ENCODE results near the gene PRSS58. TPM values are rescaled to one million over a fixed set of nuclear protein-coding genes. Genes with fewer than 3 reads are reported as not detected.

The PRSS58 gene
- total RNA-seq, 1 donor from 2014 or later: not detected

GRCh38 chr7:142280263-142280662, 22.4 kb upstream of the PRSS58 start:
- no peak overlapping the region for H3K4me2 ChIP-seq (ENCODE audit: low read length)
- no peaks in the 10 kb centered on the region for H3K36me3 ChIP-seq (ENCODE audit: insufficient read depth, low read length)
- no peak for TF ChIP-seq EZH2 (IDR thresholded peaks at IDR 0.05; ENCODE audit: insufficient read depth, low read length)
- no peak for TF ChIP-seq CTCF (IDR thresholded peaks at IDR 0.05; ENCODE audit: insufficient read depth, low read depth, low read length)
- Mint-ChIP-seq H3K27ac (ENCODE audit: unreplicated experiment) (no peak overlapping the region), H3K36me3 (ENCODE audit: low read depth, unreplicated experiment) (no peaks in the 10 kb centered on the region), H3K27me3 (ENCODE audit: low read depth, unreplicated experiment) (peaks cover 3% of the 10 kb centered on the region), H3K4me1 (ENCODE audit: low read depth, unreplicated experiment) (no peaks in the 10 kb centered on the region), H3K9me3 (ENCODE audit: unreplicated experiment) (peaks cover 12% of the 10 kb centered on the region), H3K4me3 (ENCODE audit: unreplicated experiment) (no peak overlapping the region)
- H2AFZ ChIP-seq (ENCODE audit: low read depth, low read length): no peak overlapping the region
- no peak overlapping the region for H3K9ac ChIP-seq (ENCODE audit: low read length)
- no peaks in the 10 kb centered on the region for H3K79me2 ChIP-seq (ENCODE audit: insufficient read depth, low read length)
- no peaks in the 10 kb centered on the region for H3K27me3 ChIP-seq (ENCODE audit: insufficient read depth, low read length)
- no peak for FAIRE-seq
- no peaks in the 10 kb centered on the region for H3K9me3 ChIP-seq (ENCODE audit: insufficient read depth, low read depth, low read length)
- H3K4me3 ChIP-seq (ENCODE audit: insufficient read depth, low read depth, low read length): no peak overlapping the region
- H3K4me1 ChIP-seq (ENCODE audit: insufficient read depth, low read length): no peaks in the 10 kb centered on the region
- no peaks in the 10 kb centered on the region for H4K20me1 ChIP-seq (ENCODE audit: insufficient read depth, low read length)
- H3K27ac ChIP-seq (ENCODE audit: low read depth, low read length): no peak overlapping the region
- no peak for DNase-seq (ENCODE audit: low read depth)

- no peaks in the 10 kb centered on the region for H3K79me2 ChIP-seq (ENCODE audit: insufficient read depth, low read length)
- FAIRE-seq: no peak
Measured at GRCh38 chr7:142279601-142280000, 21.7 kb upstream of the PRSS58 start.

More at GRCh38 chr7:142279601-142280000, 21.7 kb upstream of the PRSS58 start:
- H3K4me3 Mint-ChIP-seq (ENCODE audit: unreplicated experiment): no peak overlapping the region
- peaks cover 17% of the 10 kb centered on the region for H3K9me3 Mint-ChIP-seq (ENCODE audit: unreplicated experiment)
- no peak for DNase-seq (ENCODE audit: low read depth)
- H3K27me3 ChIP-seq (ENCODE audit: insufficient read depth, low read length): no peaks in the 10 kb centered on the region
- no peak overlapping the region for H3K27ac ChIP-seq (ENCODE audit: low read depth, low read length)
- H3K27me3 Mint-ChIP-seq (ENCODE audit: low read depth, unreplicated experiment): peaks cover 3% of the 10 kb centered on the region
- no peak overlapping the region for H3K27ac Mint-ChIP-seq (ENCODE audit: unreplicated experiment)
- H3K9ac ChIP-seq (ENCODE audit: low read length): no peak overlapping the region
- no peak overlapping the region for H2AFZ ChIP-seq (ENCODE audit: low read depth, low read length)
- H3K4me3 ChIP-seq (ENCODE audit: insufficient read depth, low read depth, low read length): no peak overlapping the region
- no peak overlapping the region for H3K4me2 ChIP-seq (ENCODE audit: low read length)
- no peaks in the 10 kb centered on the region for H3K36me3 ChIP-seq (ENCODE audit: insufficient read depth, low read length)
- no peaks in the 10 kb centered on the region for H3K9me3 ChIP-seq (ENCODE audit: insufficient read depth, low read depth, low read length)
- no peaks in the 10 kb centered on the region for H4K20me1 ChIP-seq (ENCODE audit: insufficient read depth, low read length)
- H3K4me1 ChIP-seq (ENCODE audit: insufficient read depth, low read length): no peaks in the 10 kb centered on the region
- H3K36me3 Mint-ChIP-seq (ENCODE audit: low read depth, unreplicated experiment): no peaks in the 10 kb centered on the region
- no peaks in the 10 kb centered on the region for H3K4me1 Mint-ChIP-seq (ENCODE audit: low read depth, unreplicated experiment)
- no peak for TF ChIP-seq CTCF (IDR thresholded peaks at IDR 0.05; ENCODE audit: insufficient read depth, low read depth, low read length)
- TF ChIP-seq EZH2 (IDR thresholded peaks at IDR 0.05; ENCODE audit: insufficient read depth, low read length): no peak

Measured in astrocyte (in vitro differentiated cells and primary cell).